Mesendoderm (in vitro differentiated cells): ENCODE data around the gene CTTNBP2.

Source experiments
- DNase-seq: peaks from one replicate; pipeline ENCODE4 v3.0.0; 2013
- H2AK5ac ChIP-seq: 2 replicates; pipeline ENCODE4 v1.6.1; 2013; ENCODE audit warnings: low read length, inconsistent platforms
- H2BK120ac ChIP-seq: 2 replicates; pipeline ENCODE4 v1.6.1; 2013; ENCODE audit warnings: low read depth, mild to moderate bottlenecking, low read length, moderate library complexity, mixed read lengths
- H2BK15ac ChIP-seq: replicated peaks from 2 replicates; pipeline ENCODE4 v1.6.1; 2013; ENCODE audit warnings: low read depth, mild to moderate bottlenecking, moderate library complexity
- H2BK5ac ChIP-seq: 2 replicates; pipeline ENCODE4 v1.6.1; 2013; ENCODE audit warnings: low read length, inconsistent platforms
- H3K18ac ChIP-seq: 2 replicates; pipeline ENCODE4 v1.6.1; 2013; ENCODE audit warnings: mild to moderate bottlenecking, low read length, mixed read lengths
- H3K23ac ChIP-seq: one replicate; pipeline ENCODE4 v1.6.1; 2013; ENCODE audit warnings: low read length
- H3K27ac ChIP-seq: 2 replicates; pipeline ENCODE4 v1.5.1; 2013; ENCODE audit warnings: low read depth, mild to moderate bottlenecking, inconsistent platforms, low read length, moderate library complexity
- H3K27me3 ChIP-seq: 2 replicates; pipeline ENCODE4 v1.6.1; 2013; ENCODE audit warnings: low read length, control low read depth, mild to moderate bottlenecking, inconsistent platforms; ENCODE audit not compliant: insufficient read depth, poor library complexity
- H3K36me3 ChIP-seq: 2 replicates; pipeline ENCODE4 v1.6.1; 2013; ENCODE audit warnings: low read length, inconsistent platforms; ENCODE audit not compliant: control insufficient read depth, insufficient read depth
- H3K4ac ChIP-seq: one replicate; pipeline ENCODE4 v1.6.1; 2013; ENCODE audit warnings: low read depth, mild to moderate bottlenecking, low read length, moderate library complexity
- H3K4me1 ChIP-seq: 2 replicates; pipeline ENCODE4 v1.6.1; 2013; ENCODE audit warnings: low read depth, low read length, inconsistent platforms; ENCODE audit not compliant: control insufficient read depth
- H3K4me2 ChIP-seq: 2 replicates; pipeline ENCODE4 v1.6.1; 2013; ENCODE audit warnings: low read length
- H3K4me3 ChIP-seq: 2 replicates; pipeline ENCODE4 v1.5.1; 2013; ENCODE audit warnings: mild to moderate bottlenecking, low read length
- H3K56ac ChIP-seq: one replicate; pipeline ENCODE4 v1.6.1; 2013; ENCODE audit warnings: low read length
- H3K79me1 ChIP-seq: 2 replicates; pipeline ENCODE4 v1.6.1; 2013; ENCODE audit warnings: low read length, inconsistent platforms
- H3K79me2 ChIP-seq: 2 replicates; pipeline ENCODE4 v1.6.1; 2013; ENCODE audit warnings: mild to moderate bottlenecking, low read length; ENCODE audit not compliant: control insufficient read depth, insufficient read depth
- H3K9ac ChIP-seq: 2 replicates; pipeline ENCODE4 v1.6.1; 2013; ENCODE audit warnings: low read length, inconsistent platforms
- H4K5ac ChIP-seq: one replicate; pipeline ENCODE4 v1.6.1; 2013; ENCODE audit warnings: low read length
- H4K8ac ChIP-seq: one replicate; pipeline ENCODE4 v1.6.1; 2013; ENCODE audit warnings: low read depth, mild to moderate bottlenecking, control low read depth, low read length, moderate library complexity
- WGBS: extraction: QIAGEN DNeasy Blood & Tissue Kit; methylation state at CpG from one replicate; pipeline ENCODE4 v1.1.7; 2013; ENCODE audit warnings: low lambda C conversion rate, missing lambda C conversion rate; ENCODE audit not compliant: insufficient coverage; ENCODE audit errors: extremely low coverage; 5-methylcytosine and 5-hydroxymethylcytosine counted together

The CTTNBP2 gene

GRCh38 chr7:117790251-117790650, 83.0 kb downstream of the CTTNBP2 start:
- no peak overlapping the region for H2BK120ac ChIP-seq
- no peak overlapping the region for H3K4me2 ChIP-seq
- no peaks in the 10 kb centered on the region for H3K79me2 ChIP-seq
- H3K18ac ChIP-seq, result no peak overlapping the region
- no peaks in the 10 kb centered on the region for H3K27me3 ChIP-seq
- H3K4me1 ChIP-seq, result no peaks in the 10 kb centered on the region
- H3K56ac ChIP-seq, result no peak overlapping the region
- no peak overlapping the region for H3K27ac ChIP-seq
- no peak overlapping the region for H3K4me3 ChIP-seq
- H2AK5ac ChIP-seq, result no peak overlapping the region
- no peak overlapping the region for H2BK15ac ChIP-seq
- H3K79me1 ChIP-seq, result no peaks in the 10 kb centered on the region
- H3K9ac ChIP-seq, result no peak overlapping the region
- no peaks in the 10 kb centered on the region for H3K36me3 ChIP-seq
- DNase-seq, result no peak
- no peak overlapping the region for H3K23ac ChIP-seq
- H2BK5ac ChIP-seq, result no peak overlapping the region
- H4K5ac ChIP-seq, result no peak overlapping the region
- no peak overlapping the region for H4K8ac ChIP-seq
- H3K4ac ChIP-seq, result no peak overlapping the region
- no CpG with 5 or more reads among the region's 2 CpGs for WGBS

GRCh38 chr7:117785431-117785830, 87.8 kb downstream of the CTTNBP2 start:
- H2BK120ac ChIP-seq, result no peak overlapping the region
- no peak overlapping the region for H3K9ac ChIP-seq
- no peak overlapping the region for H3K4me2 ChIP-seq
- H3K79me2 ChIP-seq, result no peaks in the 10 kb centered on the region
- no peak overlapping the region for H3K4me3 ChIP-seq
- H3K36me3 ChIP-seq, result no peaks in the 10 kb centered on the region
- no peak overlapping the region for H4K8ac ChIP-seq
- H3K79me1 ChIP-seq, result no peaks in the 10 kb centered on the region
- no peak overlapping the region for H3K27ac ChIP-seq
- no peak overlapping the region for H2BK15ac ChIP-seq
- H2AK5ac ChIP-seq, result no peak overlapping the region
- no peaks in the 10 kb centered on the region for H3K4me1 ChIP-seq
- H3K23ac ChIP-seq, result no peak overlapping the region
- no peak overlapping the region for H3K56ac ChIP-seq
- no peak for DNase-seq
- H4K5ac ChIP-seq, result no peak overlapping the region
- no peak overlapping the region for H2BK5ac ChIP-seq
- H3K27me3 ChIP-seq, result no peaks in the 10 kb centered on the region
- no CpG with 5 or more reads among the region's 1 CpG for WGBS
- H3K18ac ChIP-seq, result no peak overlapping the region
- H3K4ac ChIP-seq, result no peak overlapping the region

- no peaks in the 10 kb centered on the region for H3K4me1 ChIP-seq
- H2BK5ac ChIP-seq, result no peak overlapping the region
- no peaks in the 10 kb centered on the region for H3K36me3 ChIP-seq
- no peak for DNase-seq
- no peak overlapping the region for H3K4me2 ChIP-seq
- H2AK5ac ChIP-seq, result no peak overlapping the region
- H3K27ac ChIP-seq, result no peak overlapping the region
- no peak overlapping the region for H3K4me3 ChIP-seq
- no peaks in the 10 kb centered on the region for H3K27me3 ChIP-seq
- H3K18ac ChIP-seq, result no peak overlapping the region
- H2BK15ac ChIP-seq, result no peak overlapping the region
- H3K23ac ChIP-seq, result no peak overlapping the region
- no peaks in the 10 kb centered on the region for H3K79me1 ChIP-seq
- H3K9ac ChIP-seq, result no peak overlapping the region
- H4K8ac ChIP-seq, result no peak overlapping the region
- H3K4ac ChIP-seq, result no peak overlapping the region
- no peak overlapping the region for H2BK120ac ChIP-seq
- no peak overlapping the region for H4K5ac ChIP-seq
- H3K79me2 ChIP-seq, result no peaks in the 10 kb centered on the region
- no CpG with 5 or more reads among the region's 1 CpG for WGBS
- no peak overlapping the region for H3K56ac ChIP-seq
Observed at GRCh38 chr7:117784315-117784714, 88.9 kb downstream of the CTTNBP2 start.

- H3K4me2 ChIP-seq, result no peak overlapping the region
- no peak overlapping the region for H4K5ac ChIP-seq
- WGBS, result no CpG with 5 or more reads among the region's 3 CpGs
- H4K8ac ChIP-seq, result no peak overlapping the region
- no peak for DNase-seq
- H3K4me1 ChIP-seq, result no peaks in the 10 kb centered on the region
- H3K4me3 ChIP-seq, result no peak overlapping the region
- H3K36me3 ChIP-seq, result no peaks in the 10 kb centered on the region
- no peak overlapping the region for H3K9ac ChIP-seq
- no peak overlapping the region for H3K23ac ChIP-seq
- no peaks in the 10 kb centered on the region for H3K27me3 ChIP-seq
- H3K4ac ChIP-seq, result no peak overlapping the region
- H3K79me1 ChIP-seq, result no peaks in the 10 kb centered on the region
- H3K27ac ChIP-seq, result no peak overlapping the region
- H3K18ac ChIP-seq, result no peak overlapping the region
- H2BK120ac ChIP-seq, result no peak overlapping the region
- H3K79me2 ChIP-seq, result no peaks in the 10 kb centered on the region
- no peak overlapping the region for H2BK15ac ChIP-seq
- H2BK5ac ChIP-seq, result no peak overlapping the region
- H2AK5ac ChIP-seq, result no peak overlapping the region
- no peak overlapping the region for H3K56ac ChIP-seq
Observed at GRCh38 chr7:117782761-117783160, 90.5 kb downstream of the CTTNBP2 start.

- DNase-seq, result peak; percentile 75
- Histone ChIP-seq H2BK15ac (no peak overlapping the region), H3K18ac (no peak overlapping the region), H3K27ac (no peak overlapping the region), H3K27me3 (no peaks in the 10 kb centered on the region), H3K4me1 (no peaks in the 10 kb centered on the region), H4K5ac (no peak overlapping the region), H4K8ac (no peak overlapping the region), H3K79me1 (no peaks in the 10 kb centered on the region), H3K36me3 (no peaks in the 10 kb centered on the region), H3K56ac (no peak overlapping the region), H2AK5ac (no peak overlapping the region), H2BK5ac (no peak overlapping the region), H3K9ac (no peak overlapping the region), H3K4me3 (no peak overlapping the region), H2BK120ac (no peak overlapping the region), H3K79me2 (no peaks in the 10 kb centered on the region), H3K4ac (no peak overlapping the region), H3K23ac (no peak overlapping the region), H3K4me2 (no peak overlapping the region)
- WGBS, result no CpG with 5 or more reads among the region's 2 CpGs
Observed at GRCh38 chr7:117781707-117782106, 91.5 kb downstream of the CTTNBP2 start.

- H3K4me2 ChIP-seq, result no peak overlapping the region
- no peaks in the 10 kb centered on the region for H3K79me2 ChIP-seq
- no peak overlapping the region for H4K8ac ChIP-seq
- H3K27me3 ChIP-seq, result no peaks in the 10 kb centered on the region
- no peak overlapping the region for H2BK15ac ChIP-seq
- no peaks in the 10 kb centered on the region for H3K79me1 ChIP-seq
- H2BK120ac ChIP-seq, result no peak overlapping the region
- H3K27ac ChIP-seq, result no peak overlapping the region
- WGBS, result 100% methylated on average over 2 of the region's 2 CpGs
- no peak overlapping the region for H3K18ac ChIP-seq
- no peak overlapping the region for H3K4me3 ChIP-seq
- H3K9ac ChIP-seq, result no peak overlapping the region
- no peak overlapping the region for H3K4ac ChIP-seq
- H3K56ac ChIP-seq, result no peak overlapping the region
- no peak overlapping the region for H3K23ac ChIP-seq
- no peaks in the 10 kb centered on the region for H3K4me1 ChIP-seq
- H4K5ac ChIP-seq, result no peak overlapping the region
- no peaks in the 10 kb centered on the region for H3K36me3 ChIP-seq
- H2BK5ac ChIP-seq, result no peak overlapping the region
- no peak for DNase-seq
- H2AK5ac ChIP-seq, result no peak overlapping the region
Observed at GRCh38 chr7:117780832-117781231, 92.4 kb downstream of the CTTNBP2 start.
